Type B pancreatic cell (in vitro differentiated cells): ENCODE data around the gene GPAT2. TPM values are rescaled to one million over a fixed set of nuclear protein-coding genes. Genes with fewer than 3 reads are reported as not detected.
"Not testable (repeated sequence)": the region's sequence is repeated elsewhere in the genome, so short reads cannot be mapped to it uniquely, and the experiment has no call there.

Source experiments
- DNase-seq: peaks from one replicate; pipeline ENCODE4 v3.0.0; 2021; ENCODE audit warnings: mixed read lengths; ENCODE audit not compliant: unreplicated experiment; ENCODE audit errors: extremely low spot score
- H3K27ac Mint-ChIP-seq: 2 replicates; pipeline ENCODE4 v1.8.0; 2021; ENCODE audit warnings: mild to moderate bottlenecking, mixed read lengths
- H3K27me3 Mint-ChIP-seq: 2 replicates; pipeline ENCODE4 v1.8.0; 2021; ENCODE audit warnings: mixed read lengths
- H3K36me3 Mint-ChIP-seq: 2 replicates; pipeline ENCODE4 v1.8.0; 2021; ENCODE audit warnings: mixed read lengths
- H3K4me1 Mint-ChIP-seq: one replicate; pipeline ENCODE4 v1.8.0; 2021; ENCODE audit warnings: mixed read lengths; ENCODE audit not compliant: unreplicated experiment
- H3K4me3 Mint-ChIP-seq: 2 replicates; pipeline ENCODE4 v1.8.0; 2021; ENCODE audit warnings: mild to moderate bottlenecking, mixed read lengths
- H3K9me3 Mint-ChIP-seq: 2 replicates; pipeline ENCODE4 v1.8.0; 2021; ENCODE audit warnings: mixed read lengths
- CTCF ChIP-seq: fragments of 200-600 bp; sonication (generic); conservative IDR thresholded peaks from 2 replicates; pipeline ENCODE4 v1.5.0; 2021; ENCODE audit warnings: antibody characterized with exemption, mild to moderate bottlenecking
- total RNA-seq: library from RNA; stranded (reverse); gene quantifications from 2 replicates; pipeline ENCODE4 v1.2.1, GENCODE V29; 2021; ENCODE audit warnings: low replicate concordance

Gene GPAT2
- total RNA-seq, 1 donor from 2014 or later, result 0.39 TPM

GRCh38 chr2:96055830-96056229 is 21.1 kb upstream of the GPAT2 start:
- not testable (repeated sequence) for DNase-seq, H3K36me3 Mint-ChIP-seq, H3K9me3 Mint-ChIP-seq, H3K4me3 Mint-ChIP-seq, H3K27ac Mint-ChIP-seq, H3K4me1 Mint-ChIP-seq, H3K27me3 Mint-ChIP-seq

GRCh38 chr2:96054537-96054936 is 19.8 kb upstream of the GPAT2 start:
- not testable (repeated sequence) for H3K27me3 Mint-ChIP-seq, H3K27ac Mint-ChIP-seq, H3K36me3 Mint-ChIP-seq, DNase-seq, H3K4me1 Mint-ChIP-seq, H3K4me3 Mint-ChIP-seq, H3K9me3 Mint-ChIP-seq

- H3K36me3 Mint-ChIP-seq, H3K27ac Mint-ChIP-seq, H3K27me3 Mint-ChIP-seq, H3K4me1 Mint-ChIP-seq, DNase-seq, H3K4me3 Mint-ChIP-seq, H3K9me3 Mint-ChIP-seq: not testable (repeated sequence)
These were observed 18.7 kb upstream of the GPAT2 start for GRCh38 chr2:96053385-96053784.

GRCh38 chr2:96052632-96053031 is 17.9 kb upstream of the GPAT2 start:
- H3K9me3 Mint-ChIP-seq, H3K27ac Mint-ChIP-seq, DNase-seq, H3K4me3 Mint-ChIP-seq, H3K4me1 Mint-ChIP-seq, H3K27me3 Mint-ChIP-seq, H3K36me3 Mint-ChIP-seq: not testable (repeated sequence)

GRCh38 chr2:96049917-96050262 is 15.2 kb upstream of the GPAT2 start:
- H3K36me3 Mint-ChIP-seq, H3K4me3 Mint-ChIP-seq, H3K4me1 Mint-ChIP-seq, DNase-seq, H3K27me3 Mint-ChIP-seq, H3K9me3 Mint-ChIP-seq, H3K27ac Mint-ChIP-seq: not testable (repeated sequence)

GRCh38 chr2:96049049-96049916 is 14.6 kb upstream of the GPAT2 start:
- not testable (repeated sequence) for H3K9me3 Mint-ChIP-seq

GRCh38 chr2:96035554-96035953 is 838 bp upstream of the GPAT2 start:
- H3K36me3 Mint-ChIP-seq, DNase-seq, H3K4me1 Mint-ChIP-seq, H3K4me3 Mint-ChIP-seq, H3K27me3 Mint-ChIP-seq, H3K27ac Mint-ChIP-seq, H3K9me3 Mint-ChIP-seq: not testable (repeated sequence)

More at GRCh38 chr2:96049049-96049916, 14.6 kb upstream of the GPAT2 start:
- H3K4me1 Mint-ChIP-seq, H3K36me3 Mint-ChIP-seq, H3K4me3 Mint-ChIP-seq, H3K27ac Mint-ChIP-seq, H3K27me3 Mint-ChIP-seq, DNase-seq: not testable (repeated sequence)

- H3K4me1 Mint-ChIP-seq, H3K9me3 Mint-ChIP-seq, H3K36me3 Mint-ChIP-seq, H3K4me3 Mint-ChIP-seq, H3K27me3 Mint-ChIP-seq, H3K27ac Mint-ChIP-seq, DNase-seq: not testable (repeated sequence)
These were observed 719 bp downstream of the GPAT2 start for GRCh38 chr2:96033997-96034396.

- H3K27me3 Mint-ChIP-seq, H3K9me3 Mint-ChIP-seq, H3K36me3 Mint-ChIP-seq, H3K27ac Mint-ChIP-seq, H3K4me1 Mint-ChIP-seq, H3K4me3 Mint-ChIP-seq, DNase-seq: not testable (repeated sequence)
These were observed 6.9 kb downstream of the GPAT2 start for GRCh38 chr2:96027725-96028325.

- H3K4me1 Mint-ChIP-seq, H3K36me3 Mint-ChIP-seq, H3K27me3 Mint-ChIP-seq, H3K27ac Mint-ChIP-seq, H3K9me3 Mint-ChIP-seq, H3K4me3 Mint-ChIP-seq, DNase-seq: not testable (repeated sequence)
These were observed 9.0 kb downstream of the GPAT2 start for GRCh38 chr2:96025755-96026154.

GRCh38 chr2:96025194-96025492 is 9.6 kb downstream of the GPAT2 start:
- Mint-ChIP-seq H3K4me1 (peaks cover 3% of the 10 kb centered on the region), H3K4me3 (no peak overlapping the region), H3K27me3 (no peaks in the 10 kb centered on the region), H3K36me3 (no peaks in the 10 kb centered on the region), H3K9me3 (no peaks in the 10 kb centered on the region), H3K27ac (no peak overlapping the region)
- TF ChIP-seq CTCF, result no peak
- no peak for DNase-seq
